H54 (cell line): ENCODE measurements around the gene DOCK7.

Experiments used
- DNase-seq: peaks from one replicate; pipeline ENCODE4 v3.0.0; 2011; ENCODE audit warnings: low spot score, mixed read lengths; ENCODE audit not compliant: insufficient read length
- FAIRE-seq: peaks from 3 replicates; lab custom pipeline; 2011; peaks lifted over from hg19 to GRCh38; lab: Jason Lieb, UNC
- POLR2A ChIP-seq: IDR thresholded peaks from 2 replicates; pipeline ENCODE4 v1.6.1; 2011; ENCODE audit warnings: low read depth, mild to moderate bottlenecking, low read length

DOCK7 gene

DNA sequence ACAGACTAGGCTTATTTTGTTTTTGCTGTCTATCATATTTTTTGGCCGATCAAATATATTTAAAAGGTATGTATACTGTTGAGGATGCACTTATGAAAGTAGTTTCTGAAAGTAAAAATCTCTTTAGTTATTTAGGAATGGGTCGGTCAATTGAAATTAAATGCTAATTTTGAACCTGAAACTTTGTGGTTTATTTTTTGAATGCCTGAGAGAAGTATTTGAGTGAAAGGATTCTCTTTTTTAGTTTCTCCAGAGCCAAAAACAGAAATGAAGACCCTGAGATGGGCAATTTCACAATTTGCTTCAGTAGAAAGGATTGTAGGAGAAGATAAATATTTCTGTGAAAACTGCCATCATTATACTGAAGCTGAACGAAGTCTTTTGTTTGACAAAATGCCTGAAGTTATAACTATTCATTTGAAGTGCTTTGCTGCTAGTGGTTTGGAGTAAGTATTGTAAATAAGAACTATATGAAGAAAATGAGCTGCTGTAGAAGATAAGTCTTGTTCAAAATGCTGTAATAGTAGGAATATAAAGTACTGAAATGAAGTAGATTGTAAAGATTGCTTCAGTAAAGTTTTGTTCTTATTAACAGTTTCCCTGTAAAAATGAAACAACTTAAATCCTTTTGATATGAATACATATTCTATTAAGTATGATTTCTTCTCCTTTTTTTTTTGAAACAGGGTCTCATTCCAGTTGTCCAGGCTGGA is 239.8 kb downstream of the DOCK7 start:
- DNase-seq (no peak), FAIRE-seq (no peak)
- TF ChIP-seq POLR2A, result no peak

DNA sequence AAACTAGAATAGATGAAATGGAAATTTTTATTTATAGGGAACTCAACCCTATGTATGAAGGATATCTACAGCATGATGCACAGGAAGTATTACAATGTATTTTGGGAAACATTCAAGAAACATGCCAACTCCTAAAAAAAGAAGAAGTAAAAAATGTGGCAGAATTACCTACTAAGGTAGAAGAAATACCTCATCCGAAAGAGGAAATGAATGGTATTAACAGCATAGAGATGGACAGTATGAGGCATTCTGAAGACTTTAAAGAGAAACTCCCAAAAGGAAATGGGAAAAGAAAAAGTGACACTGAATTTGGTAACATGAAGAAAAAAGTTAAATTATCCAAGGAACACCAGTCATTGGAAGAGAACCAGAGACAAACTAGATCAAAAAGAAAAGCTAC is 243.5 kb downstream of the DOCK7 start:
- no peak for TF ChIP-seq POLR2A
- FAIRE-seq (peak; percentile 64), DNase-seq (no peak)

DNA sequence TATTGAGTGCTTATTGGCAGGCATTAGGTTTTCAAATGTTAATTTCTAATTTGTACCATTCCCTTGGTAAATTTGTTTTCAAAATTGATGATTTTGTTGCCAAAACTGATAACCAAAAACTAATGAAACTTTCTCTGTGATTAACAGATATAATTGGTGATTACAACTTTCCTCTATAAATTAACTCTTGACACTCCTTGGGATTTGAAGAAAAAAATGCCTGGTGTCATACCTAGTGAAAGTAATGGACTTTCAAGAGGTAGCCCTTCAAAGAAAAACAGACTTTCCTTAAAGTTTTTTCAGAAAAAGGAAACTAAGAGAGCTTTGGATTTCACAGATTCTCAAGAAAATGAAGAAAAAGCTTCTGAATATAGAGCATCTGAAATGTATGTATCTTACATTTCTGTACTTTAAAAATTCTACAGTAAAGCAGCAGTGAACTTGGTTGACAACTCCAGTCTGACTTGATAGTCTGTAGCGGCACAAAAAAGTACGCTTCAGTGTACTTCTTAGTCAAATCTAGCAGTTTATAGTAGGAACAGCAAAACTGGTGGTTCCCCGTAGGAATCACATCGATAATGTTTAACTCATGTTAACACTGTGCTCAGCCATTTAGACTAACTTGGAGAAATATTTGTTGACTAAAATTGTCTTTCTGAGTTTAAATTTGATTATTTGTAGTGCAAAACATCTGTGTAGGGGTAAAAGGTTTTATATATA is 248.4 kb downstream of the DOCK7 start:
- no peak for DNase-seq
- TF ChIP-seq POLR2A, result no peak
- no peak for FAIRE-seq

DNA sequence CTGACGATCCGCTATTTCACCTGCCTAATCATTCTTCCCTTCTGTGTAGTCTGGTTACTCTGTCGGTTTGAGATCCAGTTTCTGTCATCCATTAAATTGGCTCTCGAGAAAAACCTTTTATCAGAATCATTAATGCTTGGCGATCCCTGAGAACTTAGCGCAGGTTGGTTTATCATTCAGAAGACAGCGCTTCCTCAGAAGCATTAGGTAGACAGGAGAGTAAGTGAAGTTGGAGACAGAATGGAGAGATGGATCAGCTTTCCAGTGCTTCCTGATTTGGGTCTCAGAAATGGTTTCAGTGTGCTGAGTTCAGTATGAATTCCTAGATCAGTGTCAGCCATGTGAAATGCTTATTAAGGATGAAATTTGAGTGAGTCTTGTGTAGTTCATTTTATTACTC is 250.0 kb downstream of the DOCK7 start:
- no peak for TF ChIP-seq POLR2A
- peak; percentile 60 for FAIRE-seq
- no peak for DNase-seq

DNA sequence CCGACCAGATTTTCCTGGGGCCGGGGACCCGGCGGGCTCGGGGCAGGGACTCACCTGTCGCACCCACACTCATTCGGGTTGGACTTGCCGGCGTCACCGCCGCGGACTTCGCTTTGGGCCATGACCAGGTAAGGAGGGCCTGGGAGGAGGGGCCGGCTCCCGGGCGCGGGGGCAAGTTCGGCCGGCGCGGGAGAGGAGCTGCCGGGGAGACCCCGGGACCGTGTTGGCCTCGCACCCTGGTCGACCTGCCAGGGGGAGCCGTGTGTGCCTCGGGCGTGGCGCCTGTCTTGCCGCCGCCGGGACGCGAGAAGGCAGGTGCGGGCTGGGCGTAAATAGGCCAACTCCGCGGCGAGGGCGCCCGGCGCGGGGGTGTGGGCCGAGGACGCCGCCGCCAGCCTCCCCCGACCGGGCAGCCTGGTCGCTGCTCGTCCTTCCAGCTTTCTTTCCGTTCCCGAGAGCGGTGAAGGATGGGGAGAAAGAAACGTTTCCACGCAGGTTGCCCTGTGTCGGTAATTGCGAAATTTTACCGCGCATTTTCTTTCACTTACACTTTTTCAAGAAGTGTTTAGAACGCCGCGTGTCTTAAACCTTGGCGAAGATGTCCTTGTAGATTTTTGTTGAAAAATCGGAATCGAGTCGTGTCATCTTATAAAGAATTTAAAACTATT is 250.8 kb downstream of the DOCK7 start:
- FAIRE-seq, result no peak
- DNase-seq, result no peak

DNA sequence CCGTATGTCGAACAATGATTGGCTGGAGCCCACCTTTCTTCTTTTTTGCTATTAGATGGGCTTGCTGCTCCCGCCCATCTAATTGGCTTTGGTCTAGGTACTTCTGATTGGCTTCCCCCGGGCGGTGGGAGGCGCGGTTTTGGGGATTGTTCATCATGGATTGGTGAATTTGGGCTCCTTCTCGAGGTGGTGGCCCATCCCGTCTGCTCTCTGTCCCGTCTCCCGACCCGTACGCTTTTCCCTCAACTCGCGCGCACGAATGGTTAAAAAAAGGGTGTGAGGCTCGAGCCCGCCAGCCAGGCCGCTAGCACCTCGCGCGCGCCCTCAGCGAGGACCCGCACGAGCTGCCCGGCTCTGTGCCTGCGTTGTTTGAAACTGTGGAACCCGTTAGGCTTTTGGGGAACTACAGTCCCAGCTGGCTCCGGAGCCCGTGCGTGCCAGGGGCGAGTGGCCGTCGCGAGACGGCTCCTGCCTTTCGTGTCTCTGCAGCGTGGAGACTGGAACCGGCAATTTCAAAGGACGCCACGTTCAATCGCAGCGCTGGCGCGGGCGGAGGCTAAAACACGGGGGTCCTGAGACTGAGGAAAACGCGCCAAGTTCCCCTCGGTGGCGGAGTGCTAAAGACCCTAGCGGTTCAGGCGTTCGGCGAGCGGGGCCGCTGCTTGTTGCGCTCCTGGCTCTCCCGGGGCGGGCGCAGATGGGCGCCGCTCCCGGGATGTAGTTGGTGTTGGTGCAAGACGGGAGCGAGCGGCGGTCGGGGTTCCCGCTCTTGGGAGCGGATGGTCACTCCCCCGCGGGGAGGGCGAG is 251.5 kb downstream of the DOCK7 start, which contains the start of gene USP1:
Gene USP1 (plus strand): TSS at position 584 of the 807 bp plus-strand sequence. CDS start 2,819 bp downstream, outside the sequence.
- FAIRE-seq, result peak; percentile 95
- peak; percentile 87 for DNase-seq
- peak; percentile 56 for TF ChIP-seq POLR2A

More for the DNA sequence above, 250.8 kb downstream of the DOCK7 start:
- no peak for TF ChIP-seq POLR2A

DNA sequence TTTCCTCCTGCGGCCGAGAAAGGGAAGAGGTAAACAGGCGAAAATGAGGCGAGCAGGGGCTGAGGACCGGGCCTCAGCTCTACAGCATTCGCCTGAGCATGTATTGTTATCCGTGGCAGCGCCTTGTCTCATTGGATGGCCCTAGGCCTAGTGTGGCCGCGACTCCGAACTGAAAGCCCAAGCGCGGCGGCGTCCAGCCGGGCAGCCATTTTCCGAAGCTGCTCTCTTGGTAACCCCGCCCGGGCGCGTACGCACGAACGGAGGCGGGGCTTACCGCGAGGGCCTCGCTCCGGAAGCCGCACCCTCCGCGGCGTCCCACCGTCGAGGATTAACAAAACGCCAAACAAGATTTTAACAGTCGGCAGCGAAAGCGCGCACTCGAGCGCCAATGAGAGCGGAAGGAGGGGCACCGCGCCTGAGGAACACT is 252.1 kb downstream of the DOCK7 start:
- TF ChIP-seq POLR2A, result peak; percentile 91
- DNase-seq, result peak; percentile 77
- no peak for FAIRE-seq

DNA sequence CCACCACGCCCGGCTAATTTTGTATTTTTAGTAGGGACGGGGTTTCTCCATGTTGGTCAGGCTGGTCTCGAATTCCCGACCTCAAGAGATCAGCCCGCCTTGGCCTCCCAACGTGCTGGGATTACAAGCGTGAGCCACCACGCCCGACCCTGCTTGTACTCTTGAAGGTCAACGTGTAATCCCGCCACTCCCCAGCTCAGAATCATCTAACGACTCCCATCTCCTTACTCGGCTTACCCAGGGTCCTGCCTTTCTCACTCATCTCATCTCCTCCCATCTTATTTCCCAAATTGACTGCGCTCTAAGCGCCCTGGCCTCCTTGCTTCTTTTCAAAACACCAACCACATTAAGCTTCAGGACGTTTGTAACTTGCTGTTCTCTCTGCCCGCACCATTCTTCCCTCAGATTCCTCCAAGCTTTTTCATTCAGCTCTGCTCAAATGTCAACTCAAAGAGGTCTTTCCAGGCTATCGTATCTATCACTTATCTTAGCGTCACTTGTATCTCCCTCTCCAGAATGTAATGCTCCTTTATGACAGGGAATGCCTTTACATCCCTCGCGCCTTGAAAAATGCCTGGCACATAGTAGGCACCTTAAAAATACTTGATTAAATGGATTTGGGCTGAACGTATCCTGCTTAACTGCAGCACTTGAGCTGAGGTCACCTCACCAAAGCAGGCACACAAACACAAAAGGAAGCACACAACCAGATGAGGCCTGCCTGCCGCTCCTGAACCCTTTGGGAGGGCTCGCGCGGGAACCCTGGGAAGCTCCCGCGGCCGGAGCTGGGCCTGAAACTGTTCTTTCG is 252.8 kb downstream of the DOCK7 start:
- no peak for TF ChIP-seq POLR2A
- FAIRE-seq, result no peak
- DNase-seq, result no peak

DNA sequence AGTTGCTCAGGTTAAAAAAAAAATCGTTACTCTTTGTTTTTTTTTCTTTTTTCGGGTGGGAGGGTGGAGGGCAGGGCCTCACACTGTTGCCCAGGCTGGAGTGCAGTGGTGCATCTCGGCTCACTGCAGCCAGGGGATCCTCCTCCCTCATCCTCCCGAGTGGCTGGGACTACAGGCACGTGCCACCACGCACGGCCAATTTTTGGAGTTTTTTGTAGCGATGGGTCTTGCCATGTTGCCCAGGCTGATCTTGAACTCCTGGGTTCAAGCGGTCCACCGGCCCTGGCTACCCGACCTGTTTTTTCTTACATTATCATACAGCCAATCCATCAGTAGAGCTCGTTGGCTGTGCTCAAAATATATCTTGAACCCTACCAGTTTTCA is 253.6 kb downstream of the DOCK7 start:
- DNase-seq (no peak), FAIRE-seq (no peak)
- no peak for TF ChIP-seq POLR2A

DNA sequence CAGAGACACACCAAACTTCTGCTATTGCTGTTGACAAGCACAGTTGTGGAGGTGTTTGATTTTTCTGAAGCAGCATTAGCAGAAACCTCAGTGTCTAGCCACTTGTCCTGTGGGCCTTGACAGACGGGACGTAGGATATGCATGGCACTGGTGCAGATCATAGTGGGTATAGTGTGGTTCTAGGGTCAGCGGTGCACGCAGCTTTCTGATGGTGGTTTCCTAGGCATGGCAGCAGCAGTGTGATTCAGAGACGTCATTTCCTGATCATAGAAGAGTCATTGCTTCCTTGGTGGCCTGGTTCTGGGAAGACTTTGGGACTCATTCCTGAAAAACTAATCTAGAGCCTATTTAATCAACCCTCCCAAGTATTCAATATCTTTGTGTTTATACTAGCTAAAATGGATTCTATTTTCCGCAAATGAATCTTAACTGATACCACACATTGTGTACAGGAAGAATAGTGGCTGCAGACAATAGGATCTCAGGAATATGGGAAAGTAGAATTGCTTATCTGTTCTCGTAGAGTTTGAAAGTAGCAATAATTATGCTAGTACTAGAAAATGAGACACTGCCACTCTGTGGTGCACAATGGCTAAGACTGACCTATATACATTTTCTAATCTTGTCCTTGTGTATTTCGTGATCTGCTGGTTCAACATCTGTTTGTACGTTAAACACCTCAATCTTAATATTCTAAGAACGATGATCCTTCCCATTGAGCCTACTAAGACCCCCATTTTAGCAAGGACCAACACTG is 254.1 kb downstream of the DOCK7 start:
- TF ChIP-seq POLR2A, result no peak
- FAIRE-seq, result no peak
- no peak for DNase-seq

DNA sequence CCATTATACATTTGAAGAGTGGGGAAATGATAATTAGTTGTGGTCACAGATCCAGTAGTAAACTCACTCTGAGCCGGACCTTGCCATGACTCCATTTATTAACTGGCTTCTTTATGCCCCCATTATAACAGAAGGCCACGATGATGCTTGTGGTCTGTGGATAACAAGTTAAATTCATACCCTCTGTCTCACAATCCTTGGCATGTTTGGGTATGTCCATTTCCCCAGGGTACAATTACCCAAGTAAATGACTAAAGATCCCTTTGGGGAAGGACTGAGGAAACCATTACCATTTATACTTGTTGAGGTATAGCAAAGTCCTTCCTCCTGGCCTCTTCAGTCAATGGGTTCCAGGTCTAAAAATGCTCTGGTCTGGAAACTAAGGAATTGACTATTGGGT is 258.6 kb downstream of the DOCK7 start:
- no peak for DNase-seq
- no peak for FAIRE-seq
- TF ChIP-seq POLR2A, result no peak

DNA sequence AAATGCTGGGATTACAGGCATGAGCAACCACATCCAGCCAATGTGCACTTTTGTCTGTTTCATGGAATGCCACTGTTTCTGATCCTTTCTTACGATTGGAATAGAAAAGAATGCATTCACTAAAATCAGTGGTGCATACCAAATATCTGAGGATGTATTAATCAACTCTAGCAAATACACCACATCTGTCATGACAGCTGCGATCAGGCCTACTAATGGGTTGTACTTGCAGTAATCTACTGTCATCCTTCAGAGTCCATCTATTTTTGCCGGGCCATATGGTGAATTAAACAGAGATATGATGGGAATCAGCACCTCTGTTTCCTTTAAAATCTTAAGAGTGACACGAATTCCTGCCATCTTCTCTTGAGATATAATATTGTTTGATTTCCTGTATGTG is 259.8 kb downstream of the DOCK7 start:
- TF ChIP-seq POLR2A, result no peak
- FAIRE-seq (no peak), DNase-seq (no peak)

DNA sequence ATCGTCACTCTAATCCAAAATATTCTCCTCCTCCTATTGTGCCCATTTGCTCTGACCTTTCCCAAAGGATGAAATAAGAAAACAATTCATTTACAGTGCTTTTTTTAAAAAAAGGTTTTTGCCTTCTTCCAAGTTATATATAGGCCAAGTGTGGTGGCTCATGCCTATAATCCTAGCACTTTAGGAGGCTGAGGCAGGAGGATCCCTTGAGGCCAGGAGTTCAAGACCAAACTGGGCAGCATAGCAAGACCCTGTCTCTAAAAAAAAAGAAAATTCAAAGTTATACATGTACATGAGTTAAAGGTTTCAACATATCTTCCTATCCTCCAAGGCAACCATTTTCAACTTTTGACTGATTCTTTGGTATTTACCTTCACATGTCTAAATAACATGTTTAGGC is 261.4 kb downstream of the DOCK7 start:
- no peak for TF ChIP-seq POLR2A
- no peak for FAIRE-seq
- no peak for DNase-seq
